Renal cortex interstitium (tissue), 15 donors: Measurements from ENCODE around the gene TMPRSS6. TPM values are rescaled to one million over a fixed set of nuclear protein-coding genes. Genes with fewer than 3 reads are reported as not detected.

Source experiments
- DNase-seq, 11 donors: peaks; one replicate each; pipeline ENCODE4 v3.0.0-alpha.2; 2013; ENCODE audit warnings: low read depth in 9 of 11, low spot score in 4 of 11; ENCODE audit errors: extremely low read depth in 1 of 11
- long read RNA-seq, 16 experiments: transcript quantifications; one replicate each; lab custom pipeline, GENCODE V29; 2026
- polyA plus RNA-seq, 3 donors: library from polyadenylated mRNA; unstranded; fragments of 120-200 nt; gene quantifications; one replicate each; pipeline ENCODE4 v1.2.1, GENCODE V29; 2013; ENCODE audit not compliant: insufficient read length in 3 of 3

TMPRSS6 gene
- polyA plus RNA-seq: under 1 TPM; 0.19 to 0.42 (median 0.22) TPM
- long read RNA-seq, donor 1: 0 reads
- long read RNA-seq, donor 2: 0 reads
- long read RNA-seq, donor 3, partial matches to known transcripts: 0 of 1 reads
- long read RNA-seq, donor 3, other reads (novel, unspliced or antisense): 0 of 1 reads
- long read RNA-seq, donor 4: 0 reads
- long read RNA-seq, donor 5: 0 reads
- long read RNA-seq, donor 6: 0 reads
- long read RNA-seq, donor 7: 0 reads
- long read RNA-seq, donor 8: 0 reads
- long read RNA-seq, donor 9: 0 reads
- long read RNA-seq, donor 10: 0 reads
- long read RNA-seq, donor 11: 0 reads
- long read RNA-seq, donor 12: 0 reads
- long read RNA-seq, donor 13: 0 reads
- long read RNA-seq, donor 14: 0 reads
- long read RNA-seq, donor 15: 0 reads
- long read RNA-seq, donor 16: 0 reads

DNA sequence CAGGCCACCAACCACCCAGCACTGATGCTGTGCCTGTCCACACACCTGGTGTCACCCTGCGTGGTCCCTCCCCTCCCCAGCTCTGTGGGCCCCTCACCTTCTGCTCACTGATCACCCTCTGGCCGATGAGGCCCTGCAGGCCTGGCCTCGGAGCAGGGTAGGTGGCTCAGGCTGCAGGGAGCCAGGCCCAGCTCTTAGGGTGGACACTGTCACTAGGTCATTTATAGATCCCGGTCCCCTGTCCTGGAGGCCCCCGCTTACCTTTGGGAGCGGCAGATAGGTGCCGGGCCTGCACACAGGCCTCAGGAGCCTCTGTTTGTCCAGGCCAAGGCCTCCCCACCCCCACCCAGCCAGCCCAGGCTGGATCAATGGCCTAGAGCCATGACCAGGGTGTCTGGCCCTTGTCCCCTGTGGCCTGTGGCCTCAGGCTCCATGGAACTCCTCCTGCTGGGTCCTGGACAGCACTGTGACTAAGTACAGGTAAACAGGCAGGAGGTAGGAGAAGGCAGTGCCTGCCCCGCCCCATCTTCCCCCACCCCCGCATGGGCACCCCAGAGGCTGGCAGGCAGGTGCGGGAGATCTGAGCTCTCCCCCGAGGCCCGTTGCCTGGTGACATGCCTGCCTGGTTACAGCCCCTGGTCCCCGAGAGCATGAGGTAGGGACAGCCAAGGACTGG is at the start of gene TMPRSS6:
TSS of gene TMPRSS6 (minus strand) at position 472 of the 676 bp plus-strand sequence. CDS start 6,296 bp downstream, outside the sequence.
- DNase-seq: no peak

DNA sequence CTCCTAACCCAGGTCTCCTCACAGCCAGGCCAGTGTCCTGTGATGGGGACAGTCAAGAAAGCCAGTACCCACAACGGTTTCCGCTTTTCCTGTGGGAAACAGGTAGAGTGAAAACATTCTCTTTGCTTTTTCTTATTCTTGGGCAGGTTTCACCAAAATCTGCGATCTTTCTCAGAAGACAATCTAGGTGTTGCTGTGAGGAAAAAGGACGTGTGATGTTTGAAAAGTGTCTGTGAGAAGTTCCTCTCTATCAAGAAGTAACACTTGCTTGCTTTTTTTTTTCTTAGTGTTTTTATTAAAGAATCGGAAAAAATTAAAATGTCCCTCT is 49.4 kb upstream of the TMPRSS6 start:
- no peak for DNase-seq

DNA sequence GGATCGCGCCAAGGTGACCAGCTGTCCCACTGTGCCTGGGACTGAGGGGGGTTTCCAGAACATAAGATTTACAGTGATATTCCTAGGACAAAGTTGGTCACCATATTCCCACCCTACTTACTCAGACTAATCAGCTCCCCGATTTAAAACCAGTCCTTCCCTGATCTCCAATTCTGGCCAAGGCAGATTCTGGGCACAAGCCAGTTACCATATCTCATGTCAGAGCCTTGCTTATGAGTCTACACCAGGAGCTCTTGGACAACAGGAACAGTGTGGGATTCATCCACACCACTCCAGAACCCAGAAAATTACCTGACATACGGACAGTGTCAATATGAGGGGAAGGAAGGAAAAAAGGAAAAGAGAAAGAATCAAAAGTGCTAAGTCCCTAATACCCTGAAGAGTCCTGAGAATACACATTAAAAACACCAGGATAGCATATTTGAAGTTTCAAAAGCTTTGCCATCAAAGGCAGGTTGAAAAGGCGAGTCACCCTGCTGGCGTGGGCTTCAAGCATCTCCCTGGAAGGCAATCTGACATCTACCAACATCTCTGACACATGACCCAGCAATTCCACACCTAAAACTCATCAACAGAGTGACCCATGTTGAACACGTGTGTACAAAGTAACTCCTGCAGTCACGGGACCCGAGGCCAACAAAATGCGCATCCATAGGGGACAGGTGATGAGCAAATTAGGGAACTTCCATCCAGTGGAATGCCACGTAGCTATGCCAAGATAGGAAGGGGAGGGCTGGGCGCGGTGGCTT is 48.2 kb upstream of the TMPRSS6 start:
- DNase-seq: no peak

DNA sequence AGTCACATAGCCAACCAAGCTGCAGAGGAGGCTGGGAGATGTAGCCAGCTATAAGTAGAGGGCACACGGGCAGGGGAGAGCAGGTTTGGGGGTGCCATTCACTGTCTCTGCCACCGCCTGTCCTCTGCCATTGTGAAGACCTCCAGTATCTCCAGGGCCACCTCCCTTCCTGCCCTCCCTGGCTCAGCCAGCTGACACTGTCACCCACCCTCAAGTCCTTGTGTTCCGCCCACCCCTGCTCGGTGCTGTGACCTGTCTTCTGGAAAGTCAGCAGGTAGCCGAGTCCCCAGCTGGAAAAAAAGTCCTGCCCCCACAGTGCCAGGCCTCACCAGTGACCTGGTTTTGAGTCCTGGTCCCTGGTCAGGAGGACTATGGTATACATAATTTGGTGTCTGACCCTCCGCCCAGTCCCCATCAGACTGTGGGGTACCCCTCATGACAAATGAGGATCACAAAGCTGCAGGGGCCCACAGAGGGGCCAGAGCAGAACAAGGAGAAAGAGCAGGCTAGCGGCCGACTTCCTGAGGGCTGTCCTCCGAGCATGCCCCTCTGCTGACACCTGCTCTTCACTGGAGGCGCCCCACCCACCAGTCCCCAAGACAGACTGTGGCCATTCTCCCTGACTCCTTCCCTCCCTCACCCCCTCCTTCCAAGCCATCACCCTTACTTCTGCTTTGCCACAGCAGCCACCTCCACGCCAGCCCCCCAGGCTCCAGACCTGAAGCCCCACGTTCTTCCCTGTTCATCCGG is 47.3 kb upstream of the TMPRSS6 start:
- DNase-seq: no peak

DNA sequence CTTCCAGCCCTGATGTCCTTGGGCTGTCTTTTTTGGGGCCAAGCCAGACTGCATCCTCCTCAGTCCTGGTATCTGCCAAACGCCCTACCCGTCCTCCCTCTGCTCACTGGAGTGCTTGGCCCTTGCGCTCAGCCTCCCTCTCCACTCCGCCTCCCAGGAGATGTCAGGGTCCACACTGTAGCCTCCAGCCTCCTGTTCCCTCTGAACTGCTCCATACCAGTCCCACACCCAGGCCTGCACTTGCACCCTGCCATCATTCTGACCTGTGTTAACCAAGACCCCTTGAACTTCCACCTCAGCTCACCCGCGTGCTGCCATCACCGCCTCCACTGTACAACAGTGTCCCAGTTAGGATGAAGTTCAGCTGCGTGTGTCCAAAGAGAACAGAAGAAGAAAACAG is 46.5 kb upstream of the TMPRSS6 start:
- no peak for DNase-seq

DNA sequence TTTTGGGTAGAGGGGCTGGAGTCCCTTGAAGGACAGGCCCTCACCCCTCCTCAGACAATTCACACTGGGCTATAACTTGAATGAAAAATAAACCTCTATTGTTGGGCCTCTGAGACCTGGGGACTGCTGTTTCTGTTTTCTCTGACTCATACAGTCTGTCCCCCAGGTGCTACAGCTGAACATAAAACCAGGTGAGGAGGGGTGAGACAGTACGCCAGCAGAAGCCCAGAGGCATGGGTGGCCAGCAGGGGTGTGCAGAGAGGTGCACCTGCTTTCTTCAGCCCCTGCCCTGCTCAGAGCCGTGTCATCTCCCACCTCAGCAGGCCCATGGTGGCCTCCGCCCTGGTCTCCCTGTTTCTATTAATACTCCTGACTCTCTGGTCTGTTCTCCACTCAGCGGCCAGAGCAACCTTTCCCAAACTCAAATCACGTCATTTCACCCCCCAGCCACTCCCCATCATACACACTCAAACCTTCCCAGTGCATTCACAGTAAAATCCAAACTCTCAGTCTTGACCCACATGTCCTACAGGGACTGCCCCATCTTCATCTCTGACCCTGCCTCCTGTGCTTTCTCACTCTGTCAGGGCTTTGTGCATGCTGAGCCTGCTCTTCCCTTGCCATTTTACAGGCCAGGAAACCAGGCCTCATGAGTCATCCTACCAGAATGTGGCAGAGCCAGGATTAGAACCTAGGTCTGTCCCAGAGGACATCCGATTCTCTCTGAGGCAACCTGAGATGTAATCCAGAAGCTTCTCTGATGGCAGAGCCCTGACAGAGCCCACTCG is 45.6 kb upstream of the TMPRSS6 start:
- no peak for DNase-seq

DNA sequence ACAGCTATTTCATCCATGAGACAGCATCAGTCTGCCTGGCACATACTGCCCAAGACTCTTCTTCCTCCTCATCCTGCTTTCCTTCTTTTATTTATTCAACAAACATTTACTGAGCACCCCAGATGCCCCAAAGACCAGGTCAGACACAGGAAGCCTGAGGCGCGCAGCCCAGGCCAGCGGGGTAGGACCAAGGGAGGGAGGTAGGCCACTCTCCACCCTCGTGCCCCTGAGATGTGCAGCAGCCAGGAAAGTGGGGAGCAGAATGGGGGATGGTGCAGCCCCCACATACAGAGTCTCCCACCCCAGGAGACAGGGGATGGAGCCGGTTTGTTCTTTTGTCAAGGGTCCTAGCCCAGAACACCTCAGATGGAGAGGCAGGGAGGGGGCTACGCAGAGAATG is 44.4 kb upstream of the TMPRSS6 start:
- no peak for DNase-seq

DNA sequence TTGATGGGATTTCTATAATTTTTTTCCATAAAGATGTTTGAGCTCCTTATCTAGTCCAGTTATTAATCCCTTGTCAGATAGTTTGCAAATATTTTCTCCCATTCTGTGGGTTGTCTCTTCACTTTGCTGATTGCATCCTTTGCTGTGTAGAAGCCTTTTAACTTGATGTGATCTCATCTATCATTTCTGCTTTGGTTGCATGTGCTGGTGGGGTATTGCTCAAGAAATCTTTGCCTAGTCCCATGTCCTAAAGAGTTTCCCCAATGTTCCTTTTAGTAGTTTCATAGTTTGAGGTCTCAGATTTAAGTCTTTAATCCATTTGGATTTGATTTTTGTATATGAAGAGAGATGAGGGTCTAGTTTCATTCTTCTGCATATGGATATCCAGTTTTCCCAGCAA is 41.9 kb upstream of the TMPRSS6 start:
- no peak for DNase-seq

DNA sequence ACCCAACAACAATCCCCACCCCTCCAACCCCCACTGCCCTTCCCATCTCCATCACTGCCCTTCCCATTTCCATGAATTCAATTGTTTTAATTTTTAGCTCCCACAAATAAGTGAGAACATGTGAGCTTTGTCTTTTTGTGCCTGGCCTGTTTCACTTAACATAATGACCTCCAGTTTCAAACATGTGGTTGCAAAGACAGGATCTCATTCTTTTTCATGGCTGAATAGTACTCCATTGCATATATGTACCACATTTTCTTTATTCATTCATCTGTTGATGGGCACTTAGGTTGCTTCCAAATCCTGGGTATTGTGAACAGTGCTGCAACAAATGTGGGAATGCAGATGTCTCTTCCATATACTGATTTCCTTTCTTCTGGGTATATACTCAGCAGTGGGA is 41.2 kb upstream of the TMPRSS6 start:
- no peak for DNase-seq

DNA sequence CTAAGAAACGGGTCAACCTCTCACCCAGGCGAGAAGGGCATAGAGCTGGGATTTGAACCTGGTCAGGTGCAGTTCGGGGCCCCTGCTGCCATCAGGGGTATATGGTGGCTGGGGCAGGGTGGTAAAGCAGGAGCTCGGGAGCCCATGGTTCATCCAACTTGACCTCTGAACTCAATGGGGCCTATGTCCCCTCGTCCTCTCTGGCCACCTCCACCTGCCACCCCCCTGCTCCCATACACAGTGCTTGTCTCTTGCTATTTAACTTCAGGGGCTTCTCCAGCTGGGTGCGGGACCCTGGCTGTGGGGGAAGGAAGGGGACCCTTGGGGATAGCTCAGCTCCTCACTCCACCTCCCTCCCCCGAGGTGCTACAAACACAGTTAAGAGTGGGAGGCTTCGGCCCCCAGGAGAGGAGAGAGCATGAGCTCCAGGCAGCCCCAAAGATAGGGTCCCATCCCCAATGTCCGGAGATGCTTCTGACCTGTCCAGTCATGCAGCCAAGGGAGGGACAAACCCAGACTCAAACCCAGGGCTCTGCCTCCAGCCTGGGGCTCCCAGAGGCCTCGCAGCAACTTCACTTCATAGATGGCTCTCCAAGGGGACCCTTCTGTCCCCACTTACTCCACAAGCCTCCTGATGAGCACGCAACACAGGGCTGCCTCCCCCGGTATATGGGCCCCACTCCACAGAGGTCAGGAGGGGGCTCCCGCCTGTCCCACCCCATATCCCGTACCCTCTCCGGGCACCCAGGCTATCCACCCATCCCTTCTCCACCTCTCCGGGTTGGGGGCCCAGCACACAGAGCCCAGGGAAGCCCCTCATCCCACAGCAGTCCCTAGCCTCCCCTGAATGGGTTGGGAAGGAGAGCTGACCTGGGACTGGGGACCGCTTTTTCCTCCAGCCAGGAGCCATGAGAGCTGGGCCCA is 39.5 kb upstream of the TMPRSS6 start:
- DNase-seq: no peak

DNA sequence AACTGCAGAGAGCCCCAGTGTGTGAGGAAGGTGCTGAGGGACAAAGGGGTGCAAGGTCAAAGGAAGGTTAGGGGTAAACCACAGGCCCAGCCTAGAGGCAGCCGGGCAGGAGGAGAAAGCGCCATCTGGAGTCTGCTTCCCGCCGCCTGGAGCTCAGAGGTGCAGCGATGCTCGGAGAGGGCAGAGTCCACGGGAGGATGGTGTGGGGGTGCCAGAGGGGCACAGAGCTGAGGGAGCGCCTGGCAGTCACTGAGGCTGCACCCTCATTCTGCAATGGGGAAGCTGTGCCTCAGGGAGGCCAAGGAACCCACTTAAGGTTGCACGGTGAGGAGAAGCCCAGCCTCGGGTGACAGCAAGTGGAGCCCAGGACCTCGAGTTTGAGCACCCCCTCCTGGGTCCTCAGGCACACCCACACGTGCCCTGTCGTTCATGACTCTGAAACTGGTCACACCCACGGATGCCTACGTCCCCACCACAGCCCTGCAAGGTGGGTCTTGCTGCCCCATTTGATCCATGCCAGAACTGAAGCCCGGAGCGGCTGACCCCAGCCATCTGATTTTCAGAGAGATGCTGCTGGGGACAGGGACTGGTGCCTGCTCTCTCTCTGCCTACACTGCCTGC is 38.6 kb upstream of the TMPRSS6 start:
- DNase-seq: no peak

DNA sequence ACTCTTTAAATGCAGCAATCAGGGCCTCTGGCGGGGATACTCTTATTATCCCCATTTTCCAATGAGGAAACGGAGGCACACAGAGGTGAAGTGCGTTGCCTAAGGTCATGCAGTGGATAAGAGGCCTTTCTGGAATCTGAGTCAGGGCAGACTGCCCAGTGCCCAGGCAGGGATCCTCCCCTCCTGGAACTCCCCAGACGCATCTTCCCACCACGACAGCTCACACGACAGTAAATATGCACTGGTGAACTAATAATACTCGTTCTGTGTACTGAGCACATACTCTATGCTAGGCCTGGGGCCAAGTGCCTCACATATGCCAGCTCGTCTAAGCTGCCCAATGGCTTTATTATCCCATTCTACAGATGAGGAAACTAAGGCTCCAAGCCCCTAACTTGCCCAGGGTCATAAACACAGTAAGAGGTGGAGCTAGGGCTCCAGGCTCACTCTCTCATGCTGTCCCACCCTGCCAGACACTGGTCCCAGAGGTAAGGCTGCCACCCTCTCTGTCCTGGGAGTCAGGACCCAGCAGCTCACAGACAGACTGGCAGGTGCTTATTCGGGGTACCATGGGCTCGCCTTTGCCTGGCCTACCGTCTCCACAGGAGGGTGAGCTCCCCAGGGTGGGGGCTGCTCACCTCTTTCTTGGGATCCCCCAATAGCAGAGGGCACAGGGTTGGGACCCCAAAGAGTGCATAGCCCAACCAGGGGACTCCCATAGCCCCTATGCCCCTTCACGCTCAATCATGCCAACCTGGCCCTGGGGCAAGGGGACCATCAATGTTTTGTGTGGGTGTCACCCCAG is 37.9 kb upstream of the TMPRSS6 start:
- DNase-seq: no peak

DNA sequence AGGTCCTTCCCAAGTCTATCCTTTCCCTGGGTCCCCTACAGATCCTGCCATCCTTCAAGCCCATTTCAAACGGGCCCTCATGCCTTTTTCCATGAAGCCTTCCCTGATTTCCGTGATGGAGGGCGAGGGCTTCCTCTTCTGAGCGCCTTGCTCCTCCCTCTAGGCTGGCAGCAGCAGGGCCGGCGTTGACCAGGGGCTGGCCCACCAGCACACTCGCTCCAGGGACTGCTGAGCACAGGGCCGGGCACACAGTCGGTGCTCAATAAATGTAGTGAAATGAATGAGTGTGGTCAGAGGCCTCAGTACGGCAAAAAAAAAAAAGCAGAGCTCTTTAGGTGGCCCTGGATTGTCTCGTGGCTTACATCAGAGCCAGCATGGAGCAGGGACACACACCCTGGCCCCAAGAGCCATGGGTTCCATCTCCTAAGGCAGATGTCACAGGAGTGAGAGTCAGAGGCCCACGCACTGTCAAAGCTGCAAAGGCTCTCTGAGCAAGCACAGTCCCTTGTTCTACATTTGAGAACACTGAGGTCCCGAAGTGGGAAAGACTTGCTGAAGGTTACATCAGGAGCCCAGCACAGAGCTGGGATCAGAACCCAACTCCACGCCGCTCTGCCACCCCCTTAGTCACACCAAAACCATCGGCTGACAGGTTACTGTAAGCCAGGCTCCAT is 37.1 kb upstream of the TMPRSS6 start:
- DNase-seq: no peak

DNA sequence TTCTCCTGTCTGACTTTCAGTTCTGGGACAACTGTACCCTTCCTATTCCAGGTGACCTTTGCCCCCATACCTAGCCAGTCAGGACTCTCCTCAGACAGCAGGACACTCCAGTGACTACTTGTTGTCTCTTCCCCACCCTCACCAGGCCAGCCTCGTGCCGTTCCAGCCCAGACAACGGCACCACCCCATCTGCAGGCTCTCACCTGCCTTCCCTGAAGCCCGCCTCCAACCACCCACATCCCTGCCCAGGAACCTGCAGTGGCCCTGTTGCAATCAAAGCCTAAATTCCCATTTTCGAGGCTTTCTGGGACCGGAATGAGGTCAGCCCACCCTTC is 36.5 kb upstream of the TMPRSS6 start:
- DNase-seq: no peak

DNA sequence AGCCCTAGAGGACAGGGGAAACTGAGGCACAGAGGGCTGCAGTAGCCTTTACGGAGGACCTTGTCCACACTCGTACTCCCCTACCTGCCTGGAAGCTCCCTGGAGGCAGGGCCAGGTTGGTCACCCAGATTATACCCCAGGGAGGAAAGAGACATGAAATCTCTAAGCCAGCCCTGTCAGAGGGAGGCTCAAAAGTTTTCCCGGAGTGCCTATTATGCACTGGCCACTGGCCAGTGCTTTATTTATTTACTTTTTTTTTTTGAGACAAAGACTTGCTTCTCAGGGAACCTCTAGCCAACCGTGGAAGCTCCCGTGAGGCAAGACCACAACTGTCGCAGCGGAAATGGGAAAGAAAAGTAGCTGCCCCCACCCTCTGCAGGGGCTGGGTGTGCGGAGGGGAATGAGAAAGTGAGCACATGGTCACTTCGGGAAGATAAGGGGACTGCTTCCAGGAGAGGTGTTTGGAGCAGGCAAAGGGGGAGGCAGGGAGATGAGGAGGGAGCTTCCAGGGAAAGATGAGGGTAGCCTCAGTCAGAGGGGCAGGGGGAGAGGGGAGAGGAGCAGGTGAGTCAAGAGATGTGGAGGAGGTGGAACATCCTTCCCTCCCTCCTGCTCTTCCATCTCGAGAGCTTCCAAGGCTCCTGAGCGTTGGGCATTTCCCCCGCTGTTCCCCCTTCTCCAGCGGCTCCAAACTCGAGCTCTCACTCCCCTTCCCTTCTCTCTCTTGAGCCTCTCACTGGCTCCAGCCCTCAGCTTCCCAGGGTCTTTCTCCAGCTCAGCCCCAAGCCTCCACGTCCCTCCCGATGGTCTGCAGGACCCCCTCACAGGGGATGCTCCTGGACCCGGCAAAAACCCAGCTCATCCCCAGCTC is 35.9 kb upstream of the TMPRSS6 start:
- DNase-seq: peak in 3 of 11 donors; percentile 20 to 29 (median 25)
